Measurements from ENCODE around the gene SH3BP5L.
"Not testable (repeated sequence)": the region's sequence is repeated elsewhere in the genome, so short reads cannot be mapped to it uniquely, and the experiment has no call there.

The SH3BP5L gene

DNA sequence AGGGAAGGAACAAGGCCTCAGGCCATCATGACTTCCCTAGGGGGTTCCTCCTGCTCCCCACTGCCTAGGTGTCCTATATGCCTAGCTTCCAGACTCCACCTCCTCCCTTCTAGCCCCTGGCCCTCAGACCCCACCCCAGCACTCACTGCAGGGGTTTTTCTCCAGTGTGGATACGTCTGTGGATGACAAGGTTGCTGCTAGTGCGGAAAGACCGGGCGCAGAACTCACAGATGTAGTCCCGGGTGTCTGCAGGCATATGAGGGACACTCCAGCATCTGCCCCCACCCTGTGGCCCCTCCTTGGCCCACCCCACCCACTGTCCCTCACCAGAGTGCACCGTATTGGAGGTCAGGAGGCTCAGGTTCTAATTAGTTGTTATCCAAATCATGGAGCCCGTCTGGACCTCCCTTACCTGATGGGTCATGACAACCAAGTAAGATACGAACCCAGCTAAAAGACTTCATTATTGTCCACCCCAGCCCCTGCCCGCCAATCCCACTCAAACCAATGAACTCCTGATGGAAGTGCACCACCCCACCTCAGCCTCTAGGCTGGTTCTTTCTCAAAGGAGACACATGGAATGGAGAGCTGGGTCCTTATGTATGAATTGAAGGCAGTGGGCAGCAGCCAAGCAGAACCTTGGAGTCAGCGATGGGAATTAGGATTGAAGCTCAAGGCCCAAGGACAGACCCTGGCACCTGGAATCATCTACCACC, 25.0 kb upstream of the SH3BP5L start:
- DNase-seq: no peak

DNA sequence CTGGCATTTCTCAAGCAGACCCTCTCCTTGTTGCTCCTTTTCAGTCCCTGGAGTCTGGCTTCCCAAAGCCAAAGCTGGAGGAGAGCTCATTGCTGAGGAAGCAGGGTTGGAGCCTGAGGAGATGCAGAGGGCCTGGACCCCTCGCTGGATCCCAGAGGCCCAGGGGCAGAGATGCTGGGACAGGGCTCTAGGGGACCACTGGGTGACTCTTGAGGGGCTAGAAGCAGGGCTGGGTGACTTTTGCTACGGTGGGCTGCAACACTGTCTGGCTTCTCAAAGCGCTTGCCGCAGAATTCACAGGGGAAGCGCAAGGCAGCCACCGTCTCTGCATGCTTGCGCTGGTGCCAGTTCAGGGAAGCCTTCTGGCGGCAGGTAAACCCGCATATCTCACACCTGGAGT, 24.4 kb upstream of the SH3BP5L start:
- no peak for DNase-seq

DNA sequence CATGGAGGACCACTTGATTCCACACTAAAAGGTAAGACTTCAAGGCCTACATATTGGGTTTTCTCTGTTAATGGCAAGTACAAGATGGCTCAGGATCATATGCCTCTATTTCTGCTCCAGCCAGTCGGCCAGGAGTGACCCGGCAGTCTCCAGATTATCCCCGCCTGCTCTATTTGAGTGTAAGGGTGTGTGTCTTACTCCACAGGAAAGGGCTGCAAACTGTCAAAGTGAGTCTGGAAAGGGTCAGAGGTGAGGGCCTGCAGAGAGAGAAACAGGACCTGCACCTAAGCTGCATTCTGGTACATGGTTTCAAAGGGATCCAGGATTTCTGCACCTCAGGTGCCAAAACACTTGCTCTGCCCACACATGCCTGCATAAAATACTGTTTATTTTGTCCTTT, 23.9 kb upstream of the SH3BP5L start:
- DNase-seq: no peak

DNA sequence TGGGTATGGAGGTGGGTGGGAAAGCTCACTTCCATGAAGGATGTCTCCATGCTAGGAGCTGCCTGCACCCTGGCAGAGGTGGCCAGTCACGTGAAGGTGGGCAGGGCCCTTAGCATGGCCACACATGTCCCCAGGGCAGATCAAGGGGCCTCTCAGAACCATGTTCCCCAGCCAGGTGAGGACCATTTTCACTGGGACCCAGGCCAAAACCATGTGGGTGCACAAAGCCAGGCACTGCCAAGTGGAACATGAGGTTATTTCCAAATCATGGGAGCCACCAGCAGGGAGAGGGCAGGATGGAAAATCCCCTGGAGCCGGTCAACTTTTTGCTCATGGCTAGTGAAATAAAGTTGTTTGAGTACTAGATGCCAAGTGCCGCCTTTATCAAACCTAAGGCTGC, 23.4 kb upstream of the SH3BP5L start:
- no peak for DNase-seq

DNA sequence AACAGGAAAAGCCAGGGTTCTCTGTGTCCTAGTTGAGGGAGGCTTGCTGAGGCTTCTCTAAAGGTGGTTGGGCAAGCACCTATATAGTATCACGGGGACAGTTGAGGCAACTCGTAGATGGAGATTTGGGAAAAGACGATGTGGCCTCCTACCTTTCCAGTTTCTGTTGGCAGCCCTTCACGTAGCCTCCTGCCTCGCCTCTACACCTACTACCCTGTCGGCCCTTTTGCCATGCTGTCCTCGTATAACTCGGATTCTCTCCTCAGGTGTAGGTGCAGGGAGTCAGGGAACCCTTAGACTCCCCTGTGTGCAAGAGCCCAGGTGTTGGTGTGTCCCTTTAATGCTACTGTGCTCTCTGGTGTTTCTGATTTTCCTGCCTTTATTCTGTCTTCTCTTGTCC, 22.9 kb upstream of the SH3BP5L start:
- DNase-seq: no peak

DNA sequence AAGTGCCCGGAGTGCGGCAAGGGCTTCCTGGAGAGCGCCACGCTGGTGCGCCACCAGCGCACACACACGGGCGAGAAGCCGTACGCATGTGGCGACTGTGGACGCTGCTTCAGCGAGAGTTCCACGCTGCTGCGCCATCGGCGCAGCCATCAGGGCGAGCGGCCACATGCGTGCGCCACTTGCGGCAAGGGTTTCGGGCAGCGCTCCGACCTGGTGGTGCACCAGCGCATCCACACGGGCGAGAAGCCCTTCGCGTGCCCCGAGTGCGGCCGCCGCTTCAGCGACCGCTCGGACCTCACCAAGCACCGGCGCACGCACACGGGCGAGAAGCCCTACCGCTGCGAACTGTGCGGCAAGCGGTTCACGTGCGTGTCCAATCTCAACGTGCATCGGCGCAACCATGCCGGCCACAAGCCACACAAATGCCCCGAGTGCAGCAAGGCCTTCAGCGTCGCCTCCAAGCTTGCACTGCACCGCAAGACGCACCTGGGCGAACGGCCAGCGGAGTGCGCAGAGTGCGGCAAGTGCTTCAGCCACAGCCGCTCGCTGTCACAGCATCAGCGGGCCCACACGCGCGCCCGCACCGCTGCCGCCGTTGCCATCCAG, 22.3 kb upstream of the SH3BP5L start:
- DNase-seq: no peak

DNA sequence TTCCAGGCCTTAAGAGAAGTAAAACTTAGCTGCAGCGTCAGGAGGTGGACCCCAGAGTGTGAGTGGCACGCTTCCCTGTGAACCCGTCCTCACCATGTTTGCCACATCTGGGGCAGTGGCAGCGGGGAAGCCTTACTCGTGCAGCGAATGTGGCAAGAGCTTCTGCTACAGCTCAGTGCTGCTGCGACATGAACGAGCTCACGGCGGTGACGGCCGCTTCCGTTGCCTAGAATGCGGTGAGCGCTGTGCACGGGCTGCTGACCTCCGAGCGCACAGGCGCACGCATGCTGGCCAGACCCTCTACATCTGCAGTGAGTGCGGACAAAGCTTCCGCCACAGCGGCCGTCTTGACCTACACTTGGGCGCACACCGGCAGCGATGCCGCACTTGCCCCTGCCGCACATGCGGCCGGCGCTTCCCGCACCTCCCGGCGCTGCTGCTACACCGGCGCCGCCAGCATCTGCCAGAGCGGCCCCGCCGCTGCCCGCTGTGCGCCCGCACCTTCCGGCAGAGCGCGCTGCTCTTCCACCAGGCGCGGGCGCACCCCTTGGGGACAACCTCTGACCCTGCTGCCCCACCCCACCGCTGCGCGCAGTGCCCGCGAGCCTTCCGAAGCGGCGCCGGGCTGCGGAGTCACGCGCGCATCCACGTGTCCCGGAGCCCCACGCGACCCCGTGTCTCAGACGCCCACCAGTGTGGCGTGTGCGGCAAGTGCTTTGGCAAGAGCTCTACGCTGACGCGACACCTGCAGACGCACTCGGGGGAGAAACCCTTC, 21.7 kb upstream of the SH3BP5L start:
- no peak for DNase-seq

DNA sequence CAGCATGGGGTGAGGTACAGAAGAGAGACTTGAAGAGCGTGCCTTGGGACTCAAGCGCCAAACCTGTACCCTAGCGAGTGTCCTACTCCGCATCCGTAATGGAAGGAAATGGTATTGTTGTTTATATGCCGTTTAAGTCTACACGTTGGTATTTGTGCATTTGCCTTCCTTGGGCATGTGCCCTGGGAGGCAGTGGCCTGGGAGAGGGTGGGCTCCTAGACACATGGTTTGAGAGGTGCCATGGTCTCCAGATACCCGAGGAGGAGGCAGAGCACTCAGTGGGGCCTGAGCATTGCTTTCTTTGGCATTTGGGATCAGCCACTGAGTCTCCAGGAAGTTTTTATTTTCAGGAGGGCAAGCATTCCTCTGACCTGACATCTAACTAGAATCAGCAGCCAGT, 18.8 kb upstream of the SH3BP5L start:
- no peak for DNase-seq

DNA sequence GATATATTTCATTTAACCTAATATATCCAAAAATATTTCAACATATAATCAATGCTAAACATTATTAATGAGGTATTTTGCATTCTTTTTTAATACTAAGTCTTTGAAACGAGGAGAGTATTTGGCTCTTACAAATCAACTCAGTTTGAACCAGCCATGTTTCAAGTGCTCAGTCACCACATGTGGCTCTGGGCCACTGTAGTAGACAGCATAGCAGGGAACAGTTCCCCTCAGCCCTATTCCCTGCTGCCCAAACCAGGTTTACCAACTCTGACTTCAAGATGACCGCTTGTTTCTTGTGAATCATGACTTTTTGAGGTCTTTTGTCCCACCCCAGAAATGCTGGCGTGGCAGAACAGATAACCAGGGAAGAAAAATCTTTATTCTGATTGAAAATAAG, 18.0 kb upstream of the SH3BP5L start:
- DNase-seq: no peak

DNA sequence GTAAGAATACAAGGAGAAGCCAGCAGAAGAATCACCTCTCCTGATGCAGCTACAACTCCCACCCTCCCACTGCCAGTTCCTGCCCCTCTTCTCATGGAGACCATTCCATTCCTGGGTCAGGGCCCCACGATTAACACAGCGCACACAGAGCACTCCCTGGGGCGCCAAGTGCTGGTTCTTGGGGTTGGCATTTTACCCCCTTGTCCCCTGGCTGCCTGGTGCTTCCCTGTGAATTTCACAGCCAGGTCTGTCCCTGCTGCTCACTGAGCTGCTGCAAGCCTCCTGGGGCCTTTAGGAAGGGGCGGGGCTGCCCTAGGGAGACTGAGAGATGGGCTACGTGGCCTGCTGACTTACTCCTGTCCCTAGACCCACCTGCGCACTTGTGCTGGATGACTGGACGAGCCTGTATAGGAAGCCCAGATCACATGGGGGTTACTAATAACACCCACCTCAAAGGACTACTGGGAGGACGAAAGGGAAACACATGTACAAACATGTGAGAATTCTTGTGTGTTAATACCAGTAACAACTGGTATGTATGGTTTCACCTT, 17.1 kb upstream of the SH3BP5L start:
- DNase-seq: no peak

DNA sequence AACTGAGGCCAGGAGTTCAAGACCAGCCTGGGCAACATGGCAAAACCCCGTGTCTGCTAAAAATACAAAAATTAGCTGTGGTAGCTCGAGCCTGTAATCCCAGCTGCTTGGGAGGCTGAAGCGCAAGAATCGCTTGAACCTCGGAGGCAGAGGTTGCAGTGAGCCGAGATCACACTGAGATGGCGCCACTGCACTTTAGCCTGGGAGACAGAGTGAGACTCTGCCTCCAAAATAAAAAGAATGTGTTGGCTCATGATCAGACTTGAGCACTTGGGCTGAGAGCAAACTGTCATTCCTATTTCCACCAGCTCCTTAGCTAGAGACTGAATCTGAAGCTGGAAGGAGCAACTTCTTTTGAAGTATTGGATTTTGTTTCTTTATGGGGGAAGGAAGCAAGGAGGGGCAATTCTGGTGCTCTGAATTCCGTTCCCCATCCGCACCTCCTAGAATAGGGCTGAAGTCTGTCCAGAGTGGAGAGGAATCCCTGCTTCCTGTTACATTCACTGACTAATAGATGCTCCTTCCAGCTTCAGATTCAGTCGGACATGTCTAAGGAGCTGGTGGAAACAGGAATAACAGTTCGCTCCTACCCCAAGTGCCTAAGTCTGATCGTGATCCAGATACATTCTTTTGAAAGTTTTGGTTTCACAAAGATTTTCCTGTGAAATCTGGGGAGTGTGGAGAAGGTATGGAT, 16.1 kb upstream of the SH3BP5L start:
- DNase-seq: no peak

DNA sequence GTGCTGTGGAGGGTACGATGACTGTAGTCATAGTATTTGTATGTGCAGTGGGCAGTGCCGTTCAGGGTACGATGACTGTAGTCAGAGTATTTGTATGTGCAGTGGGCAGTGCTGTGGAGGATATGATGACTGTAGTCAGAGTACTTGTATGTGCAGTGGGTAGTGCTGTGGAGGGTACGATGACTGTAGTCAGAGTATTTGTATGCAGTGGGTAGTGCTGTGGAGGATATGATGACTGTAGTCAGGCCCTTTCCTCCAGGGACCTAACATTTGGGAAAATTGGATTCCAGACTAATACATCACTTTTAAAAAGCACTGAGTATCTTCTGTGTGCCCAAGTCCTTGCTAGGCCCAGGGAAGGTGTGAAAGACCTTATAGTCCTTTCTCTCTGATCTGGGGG, 15.2 kb upstream of the SH3BP5L start:
- DNase-seq: no peak

DNA sequence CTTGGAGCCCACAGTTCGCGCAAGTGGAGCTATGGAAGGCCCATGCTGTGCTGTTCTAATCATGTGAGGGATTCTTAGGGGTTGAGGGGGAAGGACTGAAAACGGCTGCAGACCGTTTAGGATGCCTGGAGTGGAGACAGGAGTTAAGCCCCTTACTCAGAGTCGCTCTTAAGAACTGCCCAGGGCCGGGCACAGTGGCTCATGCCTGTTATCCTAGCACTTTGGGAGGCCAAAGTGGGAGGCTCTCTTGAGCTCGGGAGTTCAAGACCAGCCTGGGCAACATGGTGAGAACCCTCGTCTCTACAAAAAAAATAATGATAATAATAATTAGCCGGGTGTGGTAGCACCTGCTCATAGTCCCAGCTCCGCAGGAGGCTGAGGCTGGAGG, 13.4 kb upstream of the SH3BP5L start:
- no peak for DNase-seq

DNA sequence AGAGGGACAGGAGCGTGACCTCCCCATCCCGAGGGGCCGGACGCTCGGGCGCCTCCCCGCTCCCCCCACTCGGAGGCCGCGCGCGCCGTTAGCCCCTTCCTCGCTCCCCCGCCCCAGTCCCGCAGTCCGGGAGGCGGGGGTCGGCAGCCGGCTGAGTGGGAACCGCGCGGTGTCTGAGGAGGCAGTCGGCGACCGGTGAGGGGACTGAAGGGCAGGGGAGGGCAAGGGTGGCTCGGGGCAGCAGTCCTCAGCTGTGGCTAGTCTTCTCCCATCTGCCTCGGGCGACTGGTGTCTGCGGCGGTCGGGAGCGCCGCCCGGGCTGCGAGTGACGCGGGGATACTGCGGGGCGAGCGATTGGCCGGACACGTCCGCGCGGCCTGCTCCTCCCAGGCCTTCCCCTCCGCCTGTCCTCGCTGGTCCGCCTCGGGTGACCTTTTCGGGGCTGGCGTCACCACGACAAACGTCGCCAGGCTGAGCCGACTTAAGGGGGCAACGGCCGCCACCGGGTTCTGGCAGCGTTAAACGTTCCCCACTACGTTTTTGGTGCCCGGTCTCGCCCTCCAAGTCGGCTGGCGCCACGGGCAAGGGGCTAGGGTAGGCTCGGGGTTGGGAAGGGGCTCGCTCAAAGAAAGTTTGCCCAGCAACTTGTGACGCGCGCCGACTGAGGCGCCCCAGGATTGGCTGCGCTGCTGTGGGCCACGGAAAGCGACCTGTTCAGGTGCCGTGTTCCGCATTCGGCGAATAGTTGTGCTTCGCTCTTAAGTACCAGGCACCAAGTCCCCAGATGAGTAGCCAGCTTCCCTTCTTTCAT, 12.8 kb upstream of the SH3BP5L start:
- peak; percentile 85 for DNase-seq

DNA sequence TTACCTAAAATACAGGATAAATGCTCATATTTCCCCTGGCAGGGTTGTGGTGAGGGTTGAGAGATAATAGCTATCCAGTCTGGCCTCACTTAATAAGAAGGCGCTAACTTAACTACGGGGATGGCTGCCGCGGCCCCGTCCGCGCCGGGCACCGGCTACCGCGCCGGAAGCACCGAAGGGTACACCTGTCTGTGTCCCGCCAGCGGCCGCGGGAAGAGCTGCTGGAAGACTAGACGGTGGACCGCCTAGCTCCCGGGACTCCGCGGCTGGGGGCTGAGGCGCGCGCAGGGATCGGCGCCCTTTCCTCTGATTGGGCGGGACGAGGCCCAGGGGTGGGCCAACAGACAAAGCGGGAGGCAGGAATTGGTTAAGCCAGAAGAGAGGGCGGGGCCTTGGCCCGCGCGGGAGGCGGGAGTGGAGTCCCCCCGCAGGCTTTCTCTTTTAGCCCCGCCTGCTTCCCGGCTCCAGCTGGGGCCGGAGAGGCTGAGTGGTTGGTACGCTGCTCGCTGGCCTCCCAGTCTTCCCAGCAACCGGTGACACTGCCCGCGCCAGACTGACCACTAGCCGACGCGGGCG, 12.2 kb upstream of the SH3BP5L start, which contains the start of gene ZNF672:
TSS of gene ZNF672 (plus strand) at position 444 of the 576 bp plus-strand sequence. CDS start 9,051 bp downstream, outside the sequence.
- peak; percentile 91 for DNase-seq

DNA sequence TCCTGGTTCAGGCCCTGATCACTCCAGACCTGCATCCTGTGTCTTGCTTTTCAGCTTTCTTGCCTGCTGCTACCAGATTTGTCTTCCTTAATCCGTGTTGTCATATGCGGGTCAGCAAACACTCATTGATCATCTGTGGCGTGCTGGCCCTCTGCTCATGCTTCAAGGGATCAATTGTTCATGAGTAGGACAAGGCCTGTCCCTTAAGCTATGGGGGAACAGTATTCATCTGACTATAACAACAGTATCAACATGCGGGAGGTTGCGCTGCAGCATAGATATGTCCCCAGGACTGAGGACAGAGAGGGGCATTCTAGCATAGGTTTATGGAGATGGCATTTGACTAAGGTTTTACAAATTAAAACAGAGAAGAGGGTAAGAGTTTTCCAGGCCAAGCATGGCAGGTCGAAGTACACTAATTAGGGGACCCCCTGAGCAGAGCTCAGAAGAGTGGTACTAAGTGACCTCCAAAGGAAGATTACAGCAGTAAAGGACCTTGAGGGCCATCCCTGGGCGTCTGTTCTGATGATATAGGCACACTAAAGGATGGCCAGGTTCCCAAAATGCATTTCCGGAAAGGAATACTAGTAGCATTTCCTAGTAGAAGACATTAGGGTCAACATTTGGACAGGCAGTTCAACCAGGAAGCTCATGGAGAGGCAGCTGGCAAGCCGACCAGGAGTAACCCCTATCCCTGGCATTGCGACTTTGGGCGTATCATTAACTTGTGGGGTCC, 11.5 kb upstream of the SH3BP5L start:
- no peak for DNase-seq

DNA sequence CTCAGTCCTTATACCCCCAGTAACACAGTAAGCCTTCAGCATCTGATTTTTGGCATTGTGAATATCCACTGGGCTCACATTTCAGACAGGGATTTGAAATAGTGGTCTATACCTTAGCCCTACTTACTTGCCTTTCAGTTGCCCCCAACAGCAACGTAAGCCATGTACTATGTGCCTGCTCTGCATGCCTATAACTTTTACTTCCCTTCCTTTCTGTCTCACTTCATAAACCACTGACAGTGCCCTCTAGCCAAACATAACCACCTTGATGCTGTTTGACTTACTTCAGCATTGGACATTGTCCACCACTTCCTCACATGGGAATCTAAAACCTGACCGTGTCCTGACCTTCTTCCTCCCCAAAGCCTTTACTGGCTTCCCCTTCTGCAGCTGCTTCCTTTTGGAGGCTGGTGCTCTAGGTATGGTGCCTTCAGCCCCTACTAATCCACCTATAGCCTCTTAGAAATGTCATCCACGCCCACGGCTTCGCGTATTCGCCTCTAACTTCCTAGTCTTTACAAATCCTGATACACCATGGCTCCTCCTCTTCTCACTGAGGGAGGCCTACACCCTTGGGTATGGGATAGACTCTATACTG, 8.7 kb upstream of the SH3BP5L start:
- DNase-seq: no peak

DNA sequence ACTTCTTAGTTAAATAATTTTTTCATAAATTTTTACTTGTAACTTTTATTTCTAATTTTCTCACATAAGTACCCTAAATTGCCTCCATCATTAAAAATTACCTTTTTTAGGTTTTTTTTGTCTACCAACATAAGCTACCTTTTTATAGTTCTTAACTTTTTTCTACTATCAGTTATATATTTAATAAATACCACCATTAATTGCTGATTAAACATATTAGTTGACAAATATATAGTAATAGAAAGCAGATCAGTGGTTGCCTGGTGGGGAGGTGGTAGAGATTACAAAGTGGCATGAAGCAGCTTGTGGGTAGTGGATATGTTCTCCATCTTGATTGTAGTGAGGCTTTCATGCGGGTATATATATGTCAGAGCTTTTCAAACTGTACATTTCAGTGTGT, 6.1 kb upstream of the SH3BP5L start:
- DNase-seq: no peak

DNA sequence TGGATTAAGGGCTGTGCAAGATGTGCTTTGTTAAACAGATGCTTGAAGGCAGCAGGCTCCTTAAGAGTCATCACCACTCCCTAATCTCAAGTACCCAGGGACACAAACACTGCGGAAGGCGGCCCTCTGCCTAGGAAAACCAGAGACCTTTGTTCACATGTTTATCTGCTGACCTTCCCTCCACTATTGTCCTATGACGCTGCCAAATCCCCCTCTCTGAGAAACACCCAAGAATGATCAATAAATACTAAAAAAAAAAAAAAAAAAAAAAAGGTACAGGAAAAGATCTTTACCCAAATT, 5.0 kb upstream of the SH3BP5L start:
- DNase-seq: not testable (repeated sequence)

DNA sequence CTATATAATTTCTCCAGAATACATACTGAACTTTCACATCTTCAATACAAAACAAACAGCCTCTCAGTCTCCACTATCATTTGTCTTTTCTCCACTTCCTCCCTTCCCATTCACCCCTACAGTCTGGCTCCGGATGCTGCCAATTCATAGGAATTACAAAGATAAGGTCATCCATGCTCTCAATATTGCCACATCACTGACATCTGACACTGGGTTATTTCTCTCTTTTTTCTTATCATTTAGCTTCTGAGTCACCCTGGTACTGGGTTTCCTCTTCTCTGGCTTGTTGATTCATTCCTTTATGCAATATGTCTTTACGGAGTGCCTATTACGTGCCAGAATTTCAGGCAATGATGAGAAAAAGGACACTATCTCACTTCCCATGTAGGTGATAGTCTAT, 3.1 kb upstream of the SH3BP5L start:
- DNase-seq: no peak

DNA sequence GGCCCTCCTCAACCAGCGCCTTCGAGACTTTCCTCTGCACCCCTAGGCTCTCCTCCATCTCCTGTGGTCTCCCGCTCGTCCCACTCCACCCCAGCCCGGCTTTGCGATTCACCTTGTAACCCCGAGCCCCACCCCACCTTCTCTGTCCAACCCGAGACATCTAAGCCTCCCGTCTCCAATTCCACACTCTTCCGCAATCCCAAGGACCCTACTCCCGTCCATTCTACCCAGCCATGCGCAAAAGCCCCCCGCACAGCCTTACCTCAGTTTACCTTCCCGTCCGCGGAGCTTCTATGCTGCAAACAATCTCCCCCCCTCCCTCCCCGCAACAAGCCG, 174 bp downstream of the SH3BP5L start:
- no peak for DNase-seq
